H1 (cell line): Measurements from ENCODE around the gene IRF9. TPM values are rescaled to one million over a fixed set of nuclear protein-coding genes. Genes with fewer than 3 reads are reported as not detected.

Experiments
- CBX8 ChIP-seq: fragments of 300-800, 300-1000 bp; sonication (generic); IDR thresholded peaks from 2 replicates; pipeline ENCODE4 v1.7.1; 2016; ENCODE audit warnings: low read depth, low read length, borderline replicate concordance
- polyA plus RNA-seq, 7 experiments: library from polyadenylated mRNA; depleted of rRNA in 3 of 7; stranded (reverse) in 5 of 7; unstranded in 2 of 7; fragments of >200 nt in 5 of 7; fragments of 200-250 nt in 2 of 7; gene quantifications; 1 replicate in 5 of 7; 2 replicates in 1 of 7; 4 replicates in 1 of 7; pipeline versions ENCODE4 v1.2.1 to v1.2.3, GENCODE V29; 2011 to 2013; ENCODE audit warnings: missing spikeins in 2 of 7, mixed read lengths in 2 of 7
- total RNA-seq: library from RNA; stranded (reverse); fragmentation: NEBNext Ultra II Directional; extraction: Animal tissue kit (Norgen Biotek cat#: 25700); gene quantifications from 2 replicates; pipeline ENCODE4 v1.2.1, GENCODE V29; 2021

Gene IRF9
- total and polyA plus RNA-seq, 2 of the 8 experiments (the other 6 are each of a cell fraction or from before 2014, with no cell fraction given), result 11.4 to 13.2 TPM

DNA sequence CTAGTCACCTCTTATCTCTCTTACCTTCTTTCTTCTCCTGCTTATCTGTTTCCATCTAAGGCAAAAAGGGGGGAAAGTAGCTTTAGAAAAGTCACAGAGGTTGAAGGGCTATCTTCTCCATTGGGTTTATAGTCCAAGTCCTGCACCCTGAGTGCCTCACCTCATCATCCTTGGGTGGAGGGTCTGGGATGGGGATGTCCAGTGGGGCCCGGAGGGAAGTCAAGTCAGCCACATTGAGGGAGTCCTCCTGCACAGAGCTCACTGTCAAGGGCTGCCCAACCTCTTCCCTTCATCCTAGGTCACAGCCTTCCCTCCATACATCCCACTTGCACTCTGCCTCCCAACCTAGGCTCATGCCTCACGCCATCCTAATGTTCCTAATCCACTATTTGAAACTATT is 15.8 kb upstream of the IRF9 start (continued):
- no peak for TF ChIP-seq CBX8
